HepG2 (cell line): ENCODE measurements around the gene PEX14. TPM values are rescaled to one million over a fixed set of nuclear protein-coding genes. Genes with fewer than 3 reads are reported as not detected.

Experiments
- ATAC-seq: fragments of 200-7000 bp; cut with Tn5 transposase; 3 replicates; pipeline ENCODE4 v1.9.1; 2020; ENCODE audit warnings: mild to moderate bottlenecking, moderate library complexity
- BruUV-seq: library from RNA; stranded (reverse); fragments of 400-500 nt; replicated peaks from 2 replicates; lab custom pipeline; 2021; lab: Mats Ljungman, UMichigan
- CTCF ChIA-PET: fragments of 300-600 bp; formaldehyde crosslinking; extraction: SDS; loops from one replicate; lab custom pipeline; 2021; ENCODE audit warnings: low total read pairs, inconsistent platforms, low intra/inter-chr PET ratio; lab: Yijun Ruan, JAX
- POLR2A ChIA-PET: fragments of 350-600 bp; sonication (Branson Sonifier 250); formaldehyde crosslinking; loops from one replicate; lab custom pipeline; 2020; ENCODE audit warnings: antibody characterized with exemption, inconsistent platforms; lab: Yijun Ruan, JAX
- DNase-seq: peaks from one replicate; pipeline ENCODE4 v3.0.0-alpha.2; 2015; ENCODE audit warnings: low spot score
- FAIRE-seq: peaks from 3 replicates; lab custom pipeline; 2011; peaks lifted over from hg19 to GRCh38; lab: Jason Lieb, UNC
- H2AFZ ChIP-seq: one replicate; pipeline ENCODE4 v1.6.1; 2011; ENCODE audit warnings: low read length, inconsistent platforms
- H3K27ac ChIP-seq: fragments of 300-600 bp; 3 replicates; pipeline ENCODE4 v1.8.0; 2011; ENCODE audit warnings: mixed run types, mild to moderate bottlenecking, mixed read lengths, low read length, inconsistent platforms; ENCODE audit not compliant: insufficient read depth; ENCODE audit errors: extremely low read length
- H3K27me3 ChIP-seq, 2 experiments: fragments of 200-600 bp in 1 of 2; 2 replicates in 1 of 2; 3 replicates in 1 of 2; pipeline versions ENCODE4 v1.6.0 to v1.8.0; 2011; ENCODE audit warnings: low read length in 2 of 2, mild to moderate bottlenecking in 2 of 2, moderate library complexity in 2 of 2, inconsistent platforms in 1 of 2; ENCODE audit not compliant: insufficient read depth in 2 of 2, control insufficient read depth in 1 of 2
- H3K36me3 ChIP-seq, 2 experiments: fragments of 200-600 bp in 1 of 2; replicated peaks in 1 of 2; 2 replicates in 1 of 2; 3 replicates in 1 of 2; pipeline versions ENCODE4 v1.5.1 to v1.8.0; 2011; ENCODE audit warnings: low read length in 2 of 2, inconsistent platforms in 1 of 2; ENCODE audit not compliant: insufficient read depth in 2 of 2, control insufficient read depth in 1 of 2
- H3K4me1 ChIP-seq: 2 replicates; pipeline ENCODE4 v1.5.1; 2012; ENCODE audit warnings: low read length, inconsistent platforms; ENCODE audit not compliant: insufficient read depth
- H3K4me2 ChIP-seq: 2 replicates; pipeline ENCODE4 v1.6.0; 2011; ENCODE audit warnings: low read depth, low read length, inconsistent platforms
- H3K4me3 ChIP-seq, 3 experiments: fragments of 200-600 bp in 1 of 3; sonication (generic), shearing (Covaris generic) in 1 of 3; replicated peaks in 1 of 3; 2 replicates each; pipeline ENCODE4 v1.5.1; 2011 to 2016; ENCODE audit warnings: low read length in 3 of 3, inconsistent platforms in 2 of 3, low read depth in 2 of 3, mild to moderate bottlenecking in 2 of 3, control low read depth in 1 of 3, mixed read lengths in 1 of 3; ENCODE audit not compliant: insufficient read depth in 1 of 3
- H3K79me2 ChIP-seq: one replicate; pipeline ENCODE4 v1.6.1; 2011; ENCODE audit warnings: low read length, inconsistent platforms; ENCODE audit not compliant: insufficient read depth
- H3K9ac ChIP-seq: 2 replicates; pipeline ENCODE4 v1.6.0; 2011; ENCODE audit warnings: mild to moderate bottlenecking, low read depth, low read length, inconsistent platforms; ENCODE audit not compliant: insufficient read depth
- H3K9me3 ChIP-seq: 2 replicates; pipeline ENCODE4 v1.5.1; 2012; ENCODE audit warnings: mild to moderate bottlenecking, low read length
- H4K20me1 ChIP-seq: 2 replicates; pipeline ENCODE4 v1.6.0; 2011; ENCODE audit warnings: inconsistent platforms, mild to moderate bottlenecking, low read length, moderate library complexity; ENCODE audit not compliant: insufficient read depth
- CBX1 ChIP-seq: IDR thresholded peaks from one replicate; pipeline ENCODE4 v1.6.1; 2016; ENCODE audit warnings: antibody characterized with exemption, low read depth
- CEBPG ChIP-seq: IDR thresholded peaks from 2 replicates; pipeline ENCODE4 v1.6.1; 2016
- HNF4G ChIP-seq, 2 experiments: sonication (generic) in 1 of 2; formaldehyde crosslinking in 1 of 2; IDR thresholded peaks; 2 replicates each; pipeline versions ENCODE4 v1.4.0 to v1.6.1; 2011 to 2020; ENCODE audit warnings: borderline replicate concordance in 2 of 2, low read depth in 2 of 2, mild to moderate bottlenecking in 2 of 2, low read length in 1 of 2, missing genetic modification reagents in 1 of 2, moderate library complexity in 1 of 2
- MZF1 ChIP-seq: sonication (generic); formaldehyde crosslinking; IDR thresholded peaks from 2 replicates; pipeline ENCODE4 v1.8.1; 2023; ENCODE audit warnings: mild to moderate bottlenecking, missing genetic modification reagents, borderline replicate concordance
- PCBP2 ChIP-seq: fragments of 200-400 bp; formaldehyde crosslinking; optimal IDR thresholded peaks from 2 replicates; pipeline ENCODE3; 2018; ENCODE audit warnings: low read length, low read depth; ENCODE audit not compliant: poor library complexity, severe bottlenecking
- PREB ChIP-seq: sonication (generic); formaldehyde crosslinking; IDR thresholded peaks from 2 replicates; pipeline ENCODE4 v1.4.0; 2020; ENCODE audit warnings: missing genetic modification reagents
- SMC3 ChIP-seq: IDR thresholded peaks from 2 replicates; pipeline ENCODE4 v1.6.1; 2011; ENCODE audit warnings: low read length, improper control_type of control experiment
- SNAPC2 ChIP-seq: sonication (generic); formaldehyde crosslinking; IDR thresholded peaks from 2 replicates; pipeline ENCODE4 v1.8.1; 2022; ENCODE audit warnings: mild to moderate bottlenecking, missing genetic modification reagents
- TGIF2 ChIP-seq: IDR thresholded peaks from 2 replicates; pipeline ENCODE4 v1.6.1; 2016; ENCODE audit warnings: control low read depth, missing compliant biosample characterization
- ZEB1 ChIP-seq: IDR thresholded peaks from 2 replicates; pipeline ENCODE4 v1.6.1; 2012; ENCODE audit warnings: mild to moderate bottlenecking, low read depth, inconsistent platforms; ENCODE audit not compliant: insufficient replicate concordance
- ZFAT ChIP-seq: sonication (generic); formaldehyde crosslinking; conservative IDR thresholded peaks from 2 replicates; pipeline ENCODE4 v1.8.1; 2023; ENCODE audit warnings: missing genetic modification reagents, inconsistent platforms
- ZMYM2 ChIP-seq: sonication (generic); formaldehyde crosslinking; IDR thresholded peaks from 2 replicates; pipeline ENCODE4 v1.8.0; 2022; ENCODE audit warnings: mild to moderate bottlenecking, missing genetic modification reagents
- ZNF205 ChIP-seq: IDR thresholded peaks from 2 replicates; pipeline ENCODE4 v1.6.1; 2018; ENCODE audit warnings: missing biosample characterization, missing genetic modification reagents
- ZNF431 ChIP-seq: sonication (generic); formaldehyde crosslinking; IDR thresholded peaks from 2 replicates; pipeline ENCODE4 v1.9.0; 2022; ENCODE audit warnings: missing genetic modification reagents, low read depth, mild to moderate bottlenecking, borderline replicate concordance
- ZNF567 ChIP-seq: sonication (generic); formaldehyde crosslinking; IDR thresholded peaks from 2 replicates; pipeline ENCODE4 v1.8.1; 2023; ENCODE audit warnings: mild to moderate bottlenecking, missing genetic modification reagents, borderline replicate concordance
- WGBS: methylation state at CpG from one replicate; pipeline ENCODE4 v1.1.6; 2017; ENCODE audit warnings: low lambda C conversion rate; 5-methylcytosine and 5-hydroxymethylcytosine counted together
- in situ Hi-C: cut with HindIII; loops from 2 replicates; pipeline ENCODE4 v1.10.0; 2017; ENCODE audit warnings: low pct_unique_long_range_greater_than_20kb; ENCODE audit not compliant: extremely low pct_ligation_motif_present
- intact Hi-C: fragments of 100-400 bp; cut with micrococcal nuclease; formaldehyde crosslinking; loops from one replicate; pipeline ENCODE4 v1.10.0; 2022; ENCODE audit not compliant: unreplicated experiment
- polyA plus RNA-seq, 8 experiments: library from polyadenylated mRNA; depleted of rRNA in 3 of 8; stranded (reverse) in 7 of 8; unstranded in 1 of 8; fragments of >200 nt; fragmentation: Illumina TruSeq in 4 of 8; extraction: Trizol in 4 of 8; gene quantifications; 2 replicates each; pipeline versions ENCODE4 v1.2.1 to v1.2.3, GENCODE V29; 2011 to 2016; ENCODE audit warnings: low read depth in 4 of 8, missing spikeins in 1 of 8, mixed read lengths in 1 of 8; ENCODE audit not compliant: insufficient read depth in 1 of 8
- total RNA-seq, 5 experiments: library from RNA; depleted of rRNA; stranded (reverse); fragments of >200 nt; fragmentation: Illumina TruSeq; extraction: Trizol; gene quantifications; 2 replicates each; pipeline ENCODE4 v1.2.3, GENCODE V29; 2016; ENCODE audit warnings: low read depth in 1 of 5
- TF ChIP-seq, protein P1 (sequence below): sonication (generic); formaldehyde crosslinking; IDR thresholded peaks from 2 replicates; pipeline ENCODE4 v1.4.0; 2020; ENCODE audit warnings: mild to moderate bottlenecking, missing genetic modification reagents
- TF ChIP-seq, protein P2 (sequence below): sonication (generic); formaldehyde crosslinking; IDR thresholded peaks from 2 replicates; pipeline ENCODE4 v1.4.0; 2020; ENCODE audit warnings: missing genetic modification reagents, borderline replicate concordance

Gene PEX14
- total and polyA plus RNA-seq, 2 of the 13 experiments (the other 11 are each of a cell fraction or from before 2014, with no cell fraction given) = 6.5 to 9.9 TPM

GRCh38 chr1:10467078-10467477 is 7.7 kb upstream of the PEX14 start:
- FAIRE-seq (no peak), ATAC-seq (no peak), DNase-seq (no peak)
- CTCF ChIA-PET = no interaction called here
- H3K27ac ChIP-seq = no peak overlapping the region
- no peaks in the 10 kb centered on the region for H3K27me3 ChIP-seq
- peaks cover 10% of the 10 kb centered on the region for H3K4me1 ChIP-seq
- no peak overlapping the region for H2AFZ ChIP-seq
- BruUV-seq = no TSS peak
- H3K9me3 ChIP-seq = no peaks in the 10 kb centered on the region
- H4K20me1 ChIP-seq = no peaks in the 10 kb centered on the region
- WGBS = 100% methylated on average over 2 of the region's 2 CpGs
- no peak overlapping the region for H3K4me3 ChIP-seq
- in situ Hi-C loops (no loop called here), intact Hi-C loops (no loop called here)
- H3K9ac ChIP-seq = no peak overlapping the region
- peaks cover 7% of the 10 kb centered on the region for H3K79me2 ChIP-seq
- POLR2A ChIA-PET = no interaction called here
- H3K36me3 ChIP-seq = peaks cover 24 to 47% of the 10 kb centered on the region in 2 experiments; a peak in 4 of 5 replicates
- no peak overlapping the region for H3K4me2 ChIP-seq
- no peak for TF ChIP-seq ZNF431
- no peak for TF ChIP-seq ZNF205 (CRISPR knock-in tag)
- TF ChIP-seq MZF1 (CRISPR knock-in tag) = no peak
- no peak for TF ChIP-seq SMC3
- no peak for TF ChIP-seq CEBPG (CRISPR knock-in tag)
- TF ChIP-seq, protein P1, sequence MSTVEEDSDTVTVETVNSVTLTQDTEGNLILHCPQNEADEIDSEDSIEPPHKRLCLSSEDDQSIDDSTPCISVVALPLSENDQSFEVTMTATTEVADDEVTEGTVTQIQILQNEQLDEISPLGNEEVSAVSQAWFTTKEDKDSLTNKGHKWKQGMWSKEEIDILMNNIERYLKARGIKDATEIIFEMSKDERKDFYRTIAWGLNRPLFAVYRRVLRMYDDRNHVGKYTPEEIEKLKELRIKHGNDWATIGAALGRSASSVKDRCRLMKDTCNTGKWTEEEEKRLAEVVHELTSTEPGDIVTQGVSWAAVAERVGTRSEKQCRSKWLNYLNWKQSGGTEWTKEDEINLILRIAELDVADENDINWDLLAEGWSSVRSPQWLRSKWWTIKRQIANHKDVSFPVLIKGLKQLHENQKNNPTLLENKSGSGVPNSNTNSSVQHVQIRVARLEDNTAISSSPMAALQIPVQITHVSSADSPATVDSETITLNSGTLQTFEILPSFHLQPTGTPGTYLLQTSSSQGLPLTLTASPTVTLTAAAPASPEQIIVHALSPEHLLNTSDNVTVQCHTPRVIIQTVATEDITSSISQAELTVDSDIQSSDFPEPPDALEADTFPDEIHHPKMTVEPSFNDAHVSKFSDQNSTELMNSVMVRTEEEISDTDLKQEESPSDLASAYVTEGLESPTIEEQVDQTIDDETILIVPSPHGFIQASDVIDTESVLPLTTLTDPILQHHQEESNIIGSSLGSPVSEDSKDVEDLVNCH (CRISPR knock-in tag) = no peak
- no peak for TF ChIP-seq ZNF567 (CRISPR knock-in tag)
- no peak for TF ChIP-seq PCBP2
- no peak for TF ChIP-seq HNF4G (IDR thresholded peaks at IDR 0.05; ENCODE audit: borderline replicate concordance, low read depth, low read length)
- no peak for TF ChIP-seq HNF4G (CRISPR knock-in tag; IDR thresholded peaks at IDR 0.05; ENCODE audit: borderline replicate concordance, low read depth)
- no peak for TF ChIP-seq ZFAT (CRISPR knock-in tag)
- TF ChIP-seq ZMYM2 = no peak
- TF ChIP-seq, protein P2, sequence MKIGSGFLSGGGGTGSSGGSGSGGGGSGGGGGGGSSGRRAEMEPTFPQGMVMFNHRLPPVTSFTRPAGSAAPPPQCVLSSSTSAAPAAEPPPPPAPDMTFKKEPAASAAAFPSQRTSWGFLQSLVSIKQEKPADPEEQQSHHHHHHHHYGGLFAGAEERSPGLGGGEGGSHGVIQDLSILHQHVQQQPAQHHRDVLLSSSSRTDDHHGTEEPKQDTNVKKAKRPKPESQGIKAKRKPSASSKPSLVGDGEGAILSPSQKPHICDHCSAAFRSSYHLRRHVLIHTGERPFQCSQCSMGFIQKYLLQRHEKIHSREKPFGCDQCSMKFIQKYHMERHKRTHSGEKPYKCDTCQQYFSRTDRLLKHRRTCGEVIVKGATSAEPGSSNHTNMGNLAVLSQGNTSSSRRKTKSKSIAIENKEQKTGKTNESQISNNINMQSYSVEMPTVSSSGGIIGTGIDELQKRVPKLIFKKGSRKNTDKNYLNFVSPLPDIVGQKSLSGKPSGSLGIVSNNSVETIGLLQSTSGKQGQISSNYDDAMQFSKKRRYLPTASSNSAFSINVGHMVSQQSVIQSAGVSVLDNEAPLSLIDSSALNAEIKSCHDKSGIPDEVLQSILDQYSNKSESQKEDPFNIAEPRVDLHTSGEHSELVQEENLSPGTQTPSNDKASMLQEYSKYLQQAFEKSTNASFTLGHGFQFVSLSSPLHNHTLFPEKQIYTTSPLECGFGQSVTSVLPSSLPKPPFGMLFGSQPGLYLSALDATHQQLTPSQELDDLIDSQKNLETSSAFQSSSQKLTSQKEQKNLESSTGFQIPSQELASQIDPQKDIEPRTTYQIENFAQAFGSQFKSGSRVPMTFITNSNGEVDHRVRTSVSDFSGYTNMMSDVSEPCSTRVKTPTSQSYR (CRISPR knock-in tag) = no peak
- TF ChIP-seq TGIF2 (CRISPR knock-in tag) = no peak
- no peak for TF ChIP-seq PREB (CRISPR knock-in tag)
- TF ChIP-seq CBX1 = no peak
- no peak for TF ChIP-seq ZEB1
- TF ChIP-seq SNAPC2 (CRISPR knock-in tag) = no peak
